Adipose tissue (tissue), 3 donors: ENCODE results near the gene RAB28. TPM values are rescaled to one million over a fixed set of nuclear protein-coding genes. Genes with fewer than 3 reads are reported as not detected.
"Not testable (repeated sequence)": the region's sequence is repeated elsewhere in the genome, so short reads cannot be mapped to it uniquely, and the experiment has no call there.

Source experiments
- H3K27ac ChIP-seq: one replicate; pipeline ENCODE4 v1.5.1; 2013; ENCODE audit warnings: low read depth, low read length
- WGBS, 3 donors: extraction: QIAGEN DNeasy Blood & Tissue Kit; methylation state at CpG; one replicate each; pipeline ENCODE4 v1.1.7; 2013; 5-methylcytosine and 5-hydroxymethylcytosine counted together
- polyA plus RNA-seq, 3 donors: library from polyadenylated mRNA; stranded (reverse); fragments of 200-250 nt; gene quantifications; one replicate each; pipeline ENCODE4 v1.2.3, GENCODE V29; 2013
- donor health status: healthy with polysubstance abuse.
- donor health status: Bipolar disorder and iron deficiency.
- donor health status: healthy.

Gene RAB28
- polyA plus RNA-seq, 3 donors = 5.2 to 33.0 (median 13.4) TPM

DNA sequence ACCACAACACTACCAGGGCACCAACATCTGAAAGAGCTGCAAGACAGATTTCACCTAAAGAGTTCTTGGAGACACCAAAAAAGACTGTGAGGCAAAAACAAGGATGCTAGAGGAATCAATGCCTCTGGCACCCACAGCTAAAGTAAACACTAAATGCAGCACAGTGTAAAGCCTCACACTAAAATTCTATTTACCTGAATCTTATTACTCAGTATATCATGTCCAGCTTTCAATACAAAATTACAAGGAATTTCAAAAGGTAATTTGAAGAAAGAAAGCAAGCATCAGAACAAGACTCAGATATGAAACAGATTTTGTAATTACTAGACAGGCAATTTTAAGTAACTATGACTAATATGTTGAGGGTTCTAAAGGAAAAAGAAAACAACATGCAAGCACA lies 19.6 kb downstream of the RAB28 start:
- no peak overlapping the region for H3K27ac ChIP-seq

DNA sequence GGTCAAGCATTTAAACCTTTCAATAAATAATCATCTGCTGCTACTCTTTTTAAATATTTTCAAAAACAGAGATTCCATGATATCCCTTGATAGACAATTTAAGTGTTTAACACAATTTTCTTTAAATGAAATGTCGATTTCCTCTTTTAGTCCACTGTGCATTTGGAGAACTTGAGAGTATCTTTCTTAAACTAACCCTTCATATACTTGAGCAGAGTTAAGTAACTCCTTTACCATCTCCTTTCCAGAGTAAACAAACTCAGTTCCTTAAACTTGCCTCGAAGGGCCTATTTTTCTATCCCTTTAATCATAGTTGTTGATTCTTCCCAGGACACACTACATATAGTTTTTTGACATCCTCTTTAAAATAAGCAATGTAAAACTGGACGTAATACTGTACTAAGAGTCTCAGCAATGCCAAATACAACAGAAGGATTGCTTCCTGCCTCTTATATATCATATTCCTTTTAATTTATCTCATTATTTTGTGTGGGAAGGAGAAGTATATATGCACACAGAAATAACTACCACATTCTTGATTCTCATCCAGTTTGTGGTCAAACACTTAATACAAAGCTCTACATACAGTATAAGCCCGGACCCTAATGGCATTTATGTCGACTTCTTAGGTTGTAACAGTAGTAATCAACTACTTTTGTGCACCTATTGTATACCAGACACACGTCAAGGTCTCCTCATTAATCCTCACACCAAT lies 22.8 kb downstream of the RAB28 start:
- 72 to 87% (median 79%) methylated on average over 6 of the region's 6 CpGs for WGBS, 3 donors

DNA sequence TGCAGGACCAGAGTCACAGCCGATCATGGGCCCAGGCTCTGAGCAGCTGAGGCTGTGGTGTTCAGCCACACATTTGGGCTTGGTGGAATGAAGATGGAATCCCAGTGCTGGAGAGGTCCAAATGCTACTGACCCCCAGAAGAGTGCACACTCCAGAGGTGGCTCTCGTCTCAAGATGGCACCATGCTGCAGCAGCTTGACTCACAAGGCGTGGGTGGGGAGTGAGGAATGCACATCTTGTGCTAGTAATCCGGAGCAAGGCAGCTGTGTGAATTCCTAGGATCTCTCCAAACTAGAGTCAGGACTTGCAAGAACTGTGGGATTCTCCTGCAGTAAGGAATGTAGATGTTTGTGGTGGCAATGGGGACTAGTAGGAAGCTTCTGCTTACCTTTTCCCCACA lies 28.7 kb downstream of the RAB28 start:
- no peak overlapping the region for H3K27ac ChIP-seq
- 96 to 97% (median 97%) methylated on average over 4 of the region's 4 CpGs for WGBS, 3 donors

More for the DNA sequence above, 22.8 kb downstream of the RAB28 start:
- H3K27ac ChIP-seq = no peak overlapping the region

DNA sequence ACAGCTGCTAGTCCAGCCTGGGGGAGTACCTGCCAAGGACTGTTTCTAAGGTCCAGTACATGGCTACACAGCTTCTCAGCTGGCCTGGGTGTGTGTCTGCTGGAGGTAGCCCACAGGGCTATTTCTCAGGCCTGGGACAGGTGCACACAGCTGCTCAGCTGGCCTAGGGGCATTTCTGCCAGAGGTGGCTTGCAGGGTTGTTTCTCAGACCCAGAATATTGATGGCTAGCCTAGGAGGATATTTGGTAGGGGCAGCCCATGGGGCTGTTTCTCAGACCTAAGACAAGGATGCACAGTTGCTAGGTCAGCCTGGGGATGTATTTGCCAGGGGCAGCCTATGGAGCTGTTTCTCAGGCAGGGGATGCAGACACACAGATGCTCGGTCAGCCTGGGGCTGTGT lies 29.4 kb downstream of the RAB28 start:
- no peak overlapping the region for H3K27ac ChIP-seq
- 94 to 100% (median 100%) methylated on average over 1 of the region's 1 CpG for WGBS, 3 donors

DNA sequence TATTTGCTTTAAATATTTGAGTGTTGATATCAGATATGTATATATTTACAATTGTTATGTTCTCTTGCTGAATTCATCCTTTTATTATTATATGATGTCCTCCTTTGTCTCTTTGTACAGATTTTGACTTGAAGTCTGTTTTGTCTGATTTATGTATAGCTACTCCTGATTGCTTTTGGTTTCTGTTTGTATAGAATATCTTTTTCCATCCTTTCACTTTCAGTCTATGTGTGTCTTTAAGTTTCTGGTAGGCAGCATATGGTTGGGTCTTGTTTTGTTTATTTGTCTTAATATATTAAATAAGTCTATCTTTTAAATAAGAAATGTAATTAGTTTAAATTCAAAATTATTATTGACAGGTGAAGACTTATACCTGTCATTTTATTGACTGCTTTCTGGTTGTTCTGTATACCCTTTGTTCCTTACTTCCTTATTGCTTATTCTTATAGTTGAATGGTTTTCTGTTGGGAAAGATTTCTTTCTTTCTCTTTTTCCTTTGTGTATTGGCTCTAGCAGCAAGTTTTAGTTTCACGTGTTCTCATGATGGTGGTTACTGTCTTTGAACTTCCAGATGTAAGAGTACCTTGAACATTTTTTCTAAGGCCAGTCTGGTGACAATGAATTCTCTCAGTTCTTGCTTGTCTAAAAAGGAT lies 31.1 kb downstream of the RAB28 start:
- WGBS, 3 donors = 92 to 97% (median 96%) methylated on average over 1 of the region's 1 CpG
- no peak overlapping the region for H3K27ac ChIP-seq

DNA sequence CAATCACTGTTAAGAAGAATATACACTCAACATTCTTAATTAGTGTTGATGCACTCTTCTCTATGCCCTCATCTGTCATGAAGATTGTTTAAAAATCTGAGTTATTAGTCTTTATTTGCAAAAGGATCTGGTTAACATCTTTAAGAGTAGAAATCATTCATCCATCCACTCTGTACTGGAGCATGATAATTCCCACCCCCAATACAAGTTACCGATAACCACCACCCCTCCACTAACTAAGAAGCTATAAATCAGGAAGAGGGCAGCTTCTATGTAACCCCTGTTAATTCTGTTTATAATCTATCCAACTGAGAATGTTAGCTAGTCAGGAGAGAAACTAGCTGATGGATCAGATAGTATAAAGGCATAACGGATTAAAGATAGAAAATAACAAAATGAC lies 34.5 kb downstream of the RAB28 start:
- H3K27ac ChIP-seq = no peak overlapping the region
- 78 to 93% (median 88%) methylated on average over 2 of the region's 2 CpGs for WGBS, 3 donors

DNA sequence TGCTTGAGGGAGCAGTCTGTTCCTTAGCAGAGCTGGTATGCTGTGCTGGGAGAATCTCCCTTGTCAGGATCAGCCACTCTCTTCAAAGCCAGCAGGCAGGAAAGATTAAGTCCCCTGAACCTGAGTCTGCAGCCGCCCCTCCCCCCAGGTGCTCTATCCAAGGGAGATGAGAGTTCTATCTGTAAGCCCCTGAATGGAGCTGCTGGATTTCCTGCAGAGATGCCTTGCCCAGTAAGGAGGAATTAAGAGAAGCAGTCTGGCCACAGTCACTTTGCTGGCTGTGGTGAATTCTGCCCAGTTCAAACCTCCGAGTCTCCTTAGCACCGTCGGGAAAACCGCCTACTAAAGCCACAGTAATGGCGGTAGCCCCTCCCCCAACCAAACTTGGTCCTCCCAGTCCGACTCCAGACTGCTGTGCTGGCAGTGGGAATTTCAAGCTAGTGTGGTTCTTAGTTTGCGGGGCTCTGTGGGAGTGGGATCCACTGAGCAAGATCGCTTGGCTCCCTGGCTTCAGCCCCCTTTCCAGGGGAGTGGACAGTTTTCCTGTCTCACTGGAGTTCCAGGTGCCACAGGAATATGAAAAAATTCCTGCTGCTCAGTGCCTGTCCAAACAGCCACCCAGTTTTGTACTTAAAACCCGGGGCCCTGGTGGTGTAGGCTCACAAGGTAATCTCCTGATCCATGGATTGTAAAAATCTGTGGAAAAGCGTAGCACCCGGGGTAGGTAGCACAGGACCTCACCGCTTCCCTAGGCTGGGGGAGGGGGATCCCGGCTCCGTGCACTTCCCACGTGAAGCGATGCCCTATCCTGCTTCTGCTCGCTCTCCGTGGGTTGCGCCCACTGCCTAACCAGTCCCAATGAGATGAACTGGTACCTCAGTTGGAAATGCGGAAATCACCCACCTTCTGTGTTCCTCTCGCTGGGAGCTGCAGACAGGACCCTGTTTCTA lies 38.0 kb downstream of the RAB28 start:
- no peak overlapping the region for H3K27ac ChIP-seq
- WGBS, 3 donors = 85 to 93% (median 92%) methylated on average over 22 of the region's 22 CpGs

DNA sequence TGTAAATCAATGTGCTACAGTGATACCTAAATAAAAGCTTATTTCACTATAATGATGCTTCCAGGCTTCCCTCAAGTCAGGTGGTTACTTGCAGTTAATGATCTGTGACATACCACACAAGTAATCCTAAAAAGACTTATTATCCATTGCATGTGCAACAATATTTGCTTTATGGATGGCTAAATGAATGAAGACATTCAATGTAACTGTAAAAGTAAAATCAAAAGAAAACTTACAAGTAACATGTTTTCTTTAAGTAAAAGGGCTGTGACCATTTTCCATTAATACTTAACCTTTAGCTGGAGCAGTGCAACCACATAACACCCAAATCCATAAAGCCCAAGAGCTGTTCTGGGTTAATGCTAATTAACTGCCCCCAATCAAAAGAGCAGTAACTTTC lies 42.6 kb downstream of the RAB28 start:
- no peak overlapping the region for H3K27ac ChIP-seq

DNA sequence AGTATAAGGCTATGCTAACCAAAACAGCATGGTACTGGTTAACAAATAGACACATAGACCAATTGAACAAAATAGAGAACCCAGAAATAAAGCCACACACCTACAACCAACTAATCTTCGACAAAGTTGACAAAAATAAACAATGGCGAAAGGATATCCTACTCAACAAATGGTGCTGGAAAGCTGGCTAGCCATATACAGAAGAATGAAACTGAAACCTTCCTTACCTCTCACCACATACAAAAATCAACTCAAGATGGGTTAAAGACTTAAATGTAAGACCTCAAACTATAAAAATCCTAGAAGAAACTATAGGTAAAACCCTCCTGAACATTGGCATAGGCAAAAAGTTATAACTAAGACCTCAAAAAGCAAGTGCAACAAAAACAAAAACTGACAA lies 47.2 kb downstream of the RAB28 start:
- WGBS, 3 donors = 89 to 92% (median 92%) methylated on average over 2 of the region's 2 CpGs
- no peak overlapping the region for H3K27ac ChIP-seq

DNA sequence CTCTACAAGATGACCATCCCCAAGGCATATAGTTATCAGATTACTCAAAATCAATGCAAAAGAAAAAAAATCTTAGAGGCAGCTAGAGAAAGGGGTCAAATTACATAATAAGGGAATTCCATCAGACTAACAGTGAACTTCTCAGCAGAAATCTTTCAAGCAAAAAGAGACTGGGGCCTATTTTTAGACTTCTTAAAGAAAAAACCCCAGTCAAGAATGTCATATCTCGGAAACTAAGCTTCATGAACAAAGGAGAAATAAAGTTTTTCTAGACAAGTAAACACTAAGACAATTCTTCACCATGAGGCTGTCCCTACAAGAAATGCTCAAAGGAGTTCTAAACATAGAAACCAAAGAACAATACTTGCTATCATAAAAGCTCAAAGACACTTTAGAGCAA lies 51.7 kb downstream of the RAB28 start:
- H3K27ac ChIP-seq = no peak overlapping the region
- 82 to 91% (median 88%) methylated on average over 1 of the region's 1 CpG for WGBS, 3 donors

DNA sequence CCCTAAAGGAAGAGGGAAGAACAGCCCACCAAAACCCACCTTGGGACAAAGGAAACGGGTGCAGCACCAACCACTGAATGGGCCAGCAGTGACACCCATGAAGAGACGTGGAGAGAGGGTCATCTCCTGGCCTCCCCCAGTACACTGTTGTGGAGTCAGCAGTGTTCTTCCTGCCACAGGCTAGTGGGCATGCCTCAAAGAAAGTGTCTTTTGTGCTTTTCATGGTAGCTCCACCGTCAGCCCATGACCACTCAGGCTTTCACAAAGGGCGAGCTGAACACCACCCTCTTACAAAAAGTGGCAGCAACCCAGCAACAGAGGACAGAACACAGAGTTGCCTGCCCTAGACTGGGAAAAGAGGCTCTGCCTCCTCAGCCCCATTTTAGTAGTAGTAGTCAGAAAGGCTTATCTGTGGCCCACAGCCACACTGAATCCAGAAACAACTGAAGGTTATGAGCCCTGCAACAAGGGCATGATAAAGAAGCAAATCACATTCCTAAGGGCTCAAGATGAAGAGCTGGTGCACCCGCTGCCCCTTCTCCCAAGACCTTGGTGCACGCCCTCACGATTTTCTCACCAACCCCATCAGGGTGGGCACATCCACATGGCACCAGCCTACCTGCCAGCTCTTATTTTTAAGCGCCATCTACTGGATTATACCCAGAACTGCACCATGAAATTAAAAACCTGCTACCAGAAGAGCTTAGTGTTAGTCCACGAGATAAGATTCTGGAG lies 53.1 kb downstream of the RAB28 start:
- 88 to 92% (median 90%) methylated on average over 9 of the region's 9 CpGs for WGBS, 3 donors
- H3K27ac ChIP-seq = no peak overlapping the region

DNA sequence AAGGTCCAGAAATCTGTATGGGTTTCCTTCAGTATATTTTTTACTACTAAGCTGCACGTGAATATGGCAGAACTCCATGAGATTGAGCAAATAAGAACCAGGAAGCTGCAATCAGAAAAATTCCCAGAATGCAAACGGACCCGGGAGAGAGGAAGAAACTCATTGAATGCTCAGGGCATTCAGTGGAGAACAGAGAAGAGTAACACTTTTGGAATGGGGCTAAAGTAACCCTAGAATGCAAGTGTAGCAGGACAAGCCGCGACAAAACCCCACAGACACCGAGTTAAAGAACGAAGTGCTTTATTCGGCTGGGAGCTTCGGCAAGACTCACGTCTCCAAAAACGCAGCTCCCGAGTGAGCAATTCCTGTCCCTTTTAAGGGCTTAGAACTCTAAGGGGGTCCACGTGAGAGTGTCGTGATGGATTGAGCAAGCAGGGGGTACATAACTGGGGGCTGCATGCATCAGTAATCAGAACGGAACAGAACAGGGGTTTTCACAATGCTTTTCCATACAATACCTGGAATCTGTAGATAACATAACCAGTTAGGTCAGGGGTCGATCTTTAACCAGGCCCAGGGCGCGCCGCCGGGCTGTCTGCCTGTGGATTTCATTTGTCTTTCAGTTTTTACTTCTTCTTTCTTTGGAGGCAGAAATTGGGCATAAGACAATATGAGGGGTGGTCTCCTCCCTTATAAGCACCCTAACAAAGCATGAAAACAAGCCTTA lies 56.4 kb downstream of the RAB28 start:
- 72 to 89% (median 89%) methylated on average over 20 of the region's 20 CpGs for WGBS, 3 donors
- H3K27ac ChIP-seq = no peak overlapping the region

DNA sequence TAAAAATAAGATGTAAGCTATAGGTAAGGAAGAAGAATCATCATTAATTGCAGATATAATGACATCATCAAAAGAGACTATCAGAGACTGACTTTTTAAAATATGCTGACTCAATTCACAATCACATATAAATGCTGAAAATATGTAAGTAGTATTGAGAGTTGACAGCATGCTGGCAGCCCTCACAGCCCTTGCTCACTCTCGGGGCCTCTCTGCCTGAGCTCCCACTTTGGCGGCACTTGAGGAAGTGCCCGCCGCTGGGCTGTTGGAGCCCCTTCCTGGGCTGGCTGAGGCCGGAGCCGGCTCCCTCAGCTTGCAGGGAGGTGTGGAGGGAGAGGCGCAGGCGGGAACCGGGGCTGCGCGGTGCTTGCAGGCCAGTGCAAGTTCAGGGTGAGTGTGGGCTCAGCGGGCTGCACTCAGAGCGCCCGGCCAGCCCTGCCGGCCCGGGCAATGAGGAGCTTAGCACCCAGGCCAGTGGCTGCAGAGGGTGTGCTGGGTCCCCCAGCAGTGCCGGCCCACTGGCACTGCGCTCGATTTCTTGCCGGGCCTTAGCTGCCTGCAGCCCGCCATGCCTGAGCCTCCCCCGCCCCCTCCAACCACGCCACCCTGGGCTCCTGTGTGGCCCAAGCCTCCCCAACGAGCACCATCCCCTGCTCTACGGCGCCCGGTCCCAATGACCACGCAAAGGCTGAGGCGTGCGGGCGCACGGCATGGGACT lies 68.9 kb downstream of the RAB28 start:
- 83 to 95% (median 89%) methylated on average over 31 to 32 of the region's 32 CpGs for WGBS, 3 donors
- H3K27ac ChIP-seq = no peak overlapping the region

DNA sequence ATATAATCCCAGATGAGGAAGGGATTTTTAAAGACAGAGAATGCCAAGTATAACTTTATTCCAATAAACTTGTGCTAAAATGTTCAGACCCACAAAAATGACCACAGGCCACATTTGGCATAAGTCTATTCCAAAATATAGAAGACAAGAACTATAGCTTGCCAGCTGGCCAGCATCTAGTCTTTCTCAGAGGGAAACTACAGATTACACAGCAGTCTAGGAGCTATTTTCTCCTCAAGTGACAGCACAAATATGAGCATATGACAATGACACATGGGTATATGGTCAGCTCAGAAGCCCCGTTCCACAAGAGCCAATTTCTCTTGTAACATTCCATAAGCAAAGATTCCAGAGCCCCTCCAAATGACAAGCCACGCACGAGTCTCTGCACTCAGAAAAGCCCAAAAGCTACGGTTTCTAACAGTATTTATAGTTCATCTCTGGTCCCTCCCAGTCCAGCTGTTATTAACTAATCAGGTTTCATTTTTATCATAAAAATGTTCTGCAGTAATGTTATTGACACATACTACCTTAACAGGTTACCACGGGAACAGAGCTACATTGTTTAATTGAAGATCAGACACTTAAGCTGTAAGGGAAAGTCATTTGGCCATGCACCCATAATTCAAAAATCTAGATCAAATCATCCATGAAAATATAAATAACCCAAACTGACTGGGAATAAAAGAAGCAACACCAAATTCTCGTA lies 70.3 kb downstream of the RAB28 start:
- H3K27ac ChIP-seq = no peak overlapping the region
- 48 to 66% (median 62%) methylated on average over 6 of the region's 6 CpGs for WGBS, 3 donors

DNA sequence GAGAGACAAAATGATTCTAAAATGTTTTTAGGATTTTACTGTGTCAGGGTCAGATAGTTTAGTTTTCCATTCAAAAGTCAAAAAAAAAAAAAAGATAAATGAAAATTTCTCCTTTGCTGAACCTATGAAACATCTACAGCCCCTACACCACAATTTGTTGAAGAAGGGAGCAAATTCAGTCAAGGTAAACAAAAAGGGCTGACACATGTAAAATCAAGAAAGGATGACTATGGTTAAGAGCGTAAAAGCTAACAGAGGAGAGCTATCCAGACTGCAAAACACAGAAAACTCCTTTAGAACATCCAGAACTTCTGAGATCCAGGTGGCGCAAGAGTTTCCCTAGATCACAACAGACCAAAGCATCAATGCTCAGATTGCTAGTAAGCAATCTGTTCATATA lies 72.2 kb downstream of the RAB28 start:
- no peak overlapping the region for H3K27ac ChIP-seq
- WGBS, 3 donors = 47 to 50% (median 47%) methylated on average over 2 of the region's 2 CpGs

DNA sequence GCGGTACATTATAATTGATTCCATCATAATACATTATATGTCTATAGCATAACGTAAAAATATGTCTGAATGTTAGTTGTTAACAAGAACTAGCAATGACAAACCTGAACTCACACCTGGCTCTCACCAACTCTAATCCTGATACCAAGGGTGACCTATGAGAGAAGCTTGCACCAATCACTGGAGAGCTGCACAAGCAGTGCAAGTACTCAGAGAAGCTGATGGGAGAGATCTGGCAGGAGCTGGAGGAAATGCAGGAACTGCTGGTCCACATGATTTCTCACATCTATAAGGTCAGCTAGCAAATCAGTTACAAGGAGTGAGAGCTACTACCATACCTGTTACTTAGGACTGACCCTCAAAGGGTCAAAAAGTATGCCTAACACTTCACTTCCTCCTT lies 74.8 kb downstream of the RAB28 start:
- H3K27ac ChIP-seq = no peak overlapping the region
- WGBS, 3 donors = 98 to 99% (median 98%) methylated on average over 2 of the region's 2 CpGs

DNA sequence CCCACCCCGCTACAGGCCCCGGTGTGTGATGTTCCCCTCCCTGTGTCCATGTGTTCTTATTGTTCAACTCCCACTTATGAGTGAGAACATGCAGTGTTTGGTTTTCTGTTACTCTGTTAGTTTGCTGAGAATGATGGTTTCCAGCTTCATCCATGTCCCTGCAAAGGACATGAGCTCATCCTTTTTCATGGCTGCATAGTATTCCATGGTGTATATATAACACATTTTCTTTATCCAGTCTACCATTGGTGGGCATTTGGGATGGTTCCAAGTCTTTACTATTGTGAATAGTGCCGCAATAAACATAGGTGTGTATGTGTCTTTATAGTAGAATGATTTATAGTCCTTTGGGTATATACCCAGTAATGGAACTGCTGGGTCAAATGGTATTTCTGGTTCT lies 78.0 kb downstream of the RAB28 start:
- 96 to 100% (median 98%) methylated on average over 3 of the region's 3 CpGs for WGBS, 3 donors
- not testable (repeated sequence) for H3K27ac ChIP-seq
